Stimulated activated CD8-positive, alpha-beta memory T cell treated with anti-CD3 and anti-CD28 coated beads, Interleukin-15, amount 100 ng/mL, for 4 hours (primary cell): ENCODE measurements around the gene RAPGEF3.

Experiments
- DNase-seq, 2 donors: peaks; one replicate each; pipeline ENCODE4 v3.0.0-alpha.2; 2020; ENCODE audit warnings: low read depth in 2 of 2

Gene RAPGEF3

DNA sequence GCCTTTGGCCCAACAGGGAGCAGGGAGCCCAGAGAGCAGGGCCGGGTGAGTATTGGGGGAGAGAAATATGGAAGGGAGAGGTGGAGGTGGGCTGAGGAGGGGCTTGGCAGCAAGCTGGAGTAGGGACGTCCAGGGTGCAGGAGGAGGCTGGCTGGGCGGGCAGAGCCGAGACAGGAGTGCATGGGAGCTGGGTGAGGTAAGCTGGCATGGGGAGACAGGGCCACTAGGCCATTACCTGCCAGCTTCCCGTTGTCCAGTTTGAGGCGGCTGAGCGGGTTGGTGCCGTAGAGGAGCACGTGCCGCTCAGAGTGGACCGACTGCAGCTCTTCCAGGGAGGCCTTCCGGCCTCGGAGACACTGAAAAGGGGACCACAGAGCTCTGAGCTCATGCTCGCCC is 32.7 kb upstream of the RAPGEF3 start:
- no peak for DNase-seq

DNA sequence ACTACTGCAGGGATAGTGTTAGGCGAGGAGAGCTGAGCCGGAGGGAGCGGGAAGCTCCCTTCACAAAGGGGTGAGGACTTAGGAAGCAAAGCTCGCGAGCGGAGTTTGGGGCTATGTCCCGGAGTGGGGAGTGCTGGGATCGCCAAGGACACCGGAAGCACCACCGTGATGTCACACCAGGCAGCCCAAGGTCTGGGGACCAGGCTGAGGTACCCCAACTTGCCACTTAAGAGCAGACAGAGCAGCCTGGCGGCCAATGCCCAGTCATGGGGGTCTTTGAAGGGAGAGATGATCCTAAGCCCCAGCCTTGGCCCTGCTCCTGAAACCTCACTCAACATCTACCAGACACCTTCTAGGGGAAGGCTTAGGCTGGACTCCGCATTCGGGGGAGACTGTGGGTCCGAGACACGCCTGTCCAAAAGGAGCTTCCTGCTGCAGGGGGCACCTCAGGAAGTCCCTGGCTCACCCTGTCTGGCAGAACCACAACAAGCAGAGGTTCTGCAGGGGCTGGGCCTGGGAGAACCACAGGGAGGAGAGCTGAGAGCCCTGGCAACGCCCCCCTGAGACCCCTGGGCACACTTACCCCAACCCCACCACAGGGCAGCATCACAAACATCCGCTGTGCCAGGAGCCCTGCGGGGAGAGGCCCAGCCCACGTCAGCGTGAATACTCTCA is 32.1 kb upstream of the RAPGEF3 start:
- DNase-seq, result no peak

DNA sequence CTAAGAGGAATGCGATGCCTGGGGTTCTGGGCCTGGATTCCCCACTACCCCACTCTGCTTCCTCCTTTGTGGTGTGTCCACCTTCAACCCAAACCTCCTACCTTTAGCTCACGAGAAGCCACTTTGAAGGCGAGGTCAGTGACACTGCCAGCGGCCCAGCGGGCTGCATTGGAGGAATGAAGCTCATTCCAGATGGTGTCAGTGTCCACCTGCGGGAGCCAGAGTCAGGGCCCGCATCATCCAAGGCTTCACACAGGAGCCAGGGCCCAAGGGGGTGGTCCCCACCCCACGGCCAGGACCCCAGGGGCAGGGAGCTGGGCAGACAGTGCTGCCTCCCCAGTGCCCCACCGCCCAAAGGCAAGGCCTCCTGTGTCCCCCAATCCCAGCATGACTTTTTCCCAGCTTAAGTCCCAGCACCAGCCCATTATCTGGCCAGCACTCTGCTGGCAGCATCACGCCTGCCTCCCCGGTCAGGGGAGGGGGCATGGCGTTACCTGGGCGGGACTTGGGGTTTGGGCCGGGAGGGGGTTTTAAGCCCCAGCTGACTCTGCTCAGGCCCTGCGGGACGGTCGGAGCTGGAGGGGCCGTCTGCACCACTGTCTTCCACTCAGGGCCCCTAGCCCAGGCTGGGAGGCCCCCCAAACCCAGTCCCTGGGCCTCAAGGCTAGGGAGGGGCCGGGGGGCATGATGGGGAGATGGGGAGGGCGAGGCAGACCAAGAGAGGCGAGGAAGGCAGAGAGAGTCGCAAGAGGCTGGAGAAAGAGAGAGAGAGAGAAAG is 31.2 kb upstream of the RAPGEF3 start:
- no peak for DNase-seq

DNA sequence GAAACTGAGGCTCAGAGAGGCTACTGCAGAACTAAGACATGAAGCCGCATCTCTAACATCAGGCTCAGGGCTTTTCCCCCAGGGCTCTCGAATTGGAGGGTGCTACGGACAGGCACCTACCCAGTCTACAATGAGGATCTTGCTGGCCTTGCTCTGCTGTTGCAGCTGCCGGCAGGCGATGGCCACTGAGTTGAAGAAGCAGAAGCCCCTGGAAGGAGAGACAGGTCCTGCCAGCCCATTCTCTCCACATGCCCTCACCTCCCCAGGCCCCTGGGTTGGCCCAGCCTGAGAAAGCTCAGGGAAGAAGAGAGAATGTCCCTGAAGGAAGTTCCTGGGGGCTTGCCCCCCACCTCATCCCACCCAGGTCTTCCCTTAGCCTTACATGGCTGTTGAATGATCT is 30.5 kb upstream of the RAPGEF3 start:
- no peak for DNase-seq

DNA sequence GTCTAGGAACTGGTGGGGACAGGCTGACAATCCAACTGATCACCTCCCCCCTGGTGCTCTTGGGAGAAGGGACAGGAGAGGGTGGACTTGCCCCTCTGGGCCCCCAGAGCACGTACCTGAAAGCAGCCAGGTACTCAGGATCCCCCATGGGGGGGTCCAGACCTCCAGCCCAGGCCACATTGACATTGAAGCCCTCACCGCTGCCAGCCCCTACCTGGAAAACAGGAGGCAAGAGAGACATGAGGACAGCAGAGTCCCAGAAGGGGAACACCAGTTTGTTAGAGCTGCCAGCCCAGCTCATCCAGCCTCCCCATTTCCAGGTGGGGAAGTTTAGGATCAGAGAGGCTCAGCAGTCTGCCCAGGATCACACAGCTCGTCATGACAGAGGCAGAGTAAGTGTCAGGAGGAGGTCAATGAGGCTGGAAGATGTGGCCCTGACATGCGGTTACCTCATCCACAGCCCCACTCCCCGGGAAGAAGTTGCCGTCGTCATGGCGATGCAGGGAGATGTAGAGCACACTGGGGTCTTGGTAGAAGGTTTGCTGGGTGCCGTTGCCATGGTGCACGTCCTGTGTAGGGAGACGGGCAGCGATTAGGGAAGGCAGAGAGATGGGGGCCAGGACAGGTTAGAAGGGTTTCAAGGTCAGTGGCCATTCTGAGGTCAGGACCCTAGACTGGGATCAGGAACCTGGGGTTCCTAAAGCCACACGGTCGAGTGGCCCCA is 29.1 kb upstream of the RAPGEF3 start:
- DNase-seq, result no peak

DNA sequence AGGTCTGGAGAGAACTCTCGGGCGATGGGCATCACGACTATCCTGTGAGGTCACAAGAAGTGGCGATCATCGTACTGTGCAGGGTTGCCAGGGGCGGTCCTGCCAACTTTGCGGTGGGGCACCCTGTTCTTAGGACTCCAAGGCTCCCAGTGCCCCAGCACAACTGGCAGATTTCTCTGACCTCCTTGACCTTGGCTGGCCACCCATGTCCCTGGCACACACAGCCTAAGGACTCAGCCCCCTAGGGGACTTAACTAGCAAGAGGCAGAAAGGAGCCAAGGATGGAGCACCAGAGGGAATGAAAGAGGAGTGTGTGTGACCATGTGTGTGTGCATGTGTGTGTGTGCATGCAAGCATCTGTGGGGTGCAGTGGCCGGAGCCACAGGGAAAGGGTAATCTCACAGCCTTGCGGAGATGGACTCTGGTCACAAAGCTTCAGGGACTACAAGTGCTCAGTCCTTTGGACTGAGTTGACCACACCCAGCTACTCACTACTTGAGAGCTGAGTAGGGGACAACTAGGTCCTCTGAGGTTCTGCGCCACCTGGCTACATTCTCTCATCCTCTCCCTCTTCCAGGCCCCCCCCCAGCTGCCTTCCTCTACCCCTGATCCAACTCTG is 28.1 kb upstream of the RAPGEF3 start:
- no peak for DNase-seq

DNA sequence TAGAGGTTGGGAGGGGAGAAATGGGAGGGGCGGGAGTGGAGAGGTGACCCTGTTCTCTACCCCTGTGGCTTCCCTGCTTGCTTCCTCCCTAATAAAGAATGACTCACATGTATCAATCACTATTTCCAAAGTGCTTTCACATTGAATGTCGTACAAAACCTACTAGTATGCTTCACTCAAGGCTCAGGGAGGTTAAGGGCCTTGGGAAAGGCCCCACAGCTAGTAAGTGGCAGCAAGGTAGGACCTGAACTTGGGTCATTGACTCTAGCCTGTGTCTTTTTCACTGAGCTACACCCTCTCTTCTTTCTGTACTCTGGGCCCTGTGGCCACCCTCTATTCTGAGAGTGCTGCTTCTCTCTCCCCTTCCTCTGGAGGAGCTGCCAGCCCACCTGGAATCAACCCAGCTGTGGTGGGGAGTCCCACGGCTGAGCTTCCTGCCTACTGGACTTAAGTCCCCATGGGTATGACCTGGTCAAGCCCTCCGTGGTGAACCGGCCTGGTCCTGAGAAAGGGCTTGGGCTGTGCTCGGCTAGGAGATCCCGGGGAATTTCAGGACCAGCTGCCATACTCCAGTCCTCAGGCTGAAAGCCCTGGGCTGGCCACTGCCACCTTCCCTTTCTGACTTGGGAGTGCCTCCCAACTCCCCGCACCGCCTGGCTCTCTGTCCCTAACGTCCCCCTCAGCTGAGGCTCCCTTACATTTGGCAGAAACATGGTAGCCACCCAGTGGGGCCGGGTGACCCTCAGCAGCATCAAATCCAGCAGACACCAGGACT is 27.4 kb upstream of the RAPGEF3 start:
- DNase-seq, result no peak

DNA sequence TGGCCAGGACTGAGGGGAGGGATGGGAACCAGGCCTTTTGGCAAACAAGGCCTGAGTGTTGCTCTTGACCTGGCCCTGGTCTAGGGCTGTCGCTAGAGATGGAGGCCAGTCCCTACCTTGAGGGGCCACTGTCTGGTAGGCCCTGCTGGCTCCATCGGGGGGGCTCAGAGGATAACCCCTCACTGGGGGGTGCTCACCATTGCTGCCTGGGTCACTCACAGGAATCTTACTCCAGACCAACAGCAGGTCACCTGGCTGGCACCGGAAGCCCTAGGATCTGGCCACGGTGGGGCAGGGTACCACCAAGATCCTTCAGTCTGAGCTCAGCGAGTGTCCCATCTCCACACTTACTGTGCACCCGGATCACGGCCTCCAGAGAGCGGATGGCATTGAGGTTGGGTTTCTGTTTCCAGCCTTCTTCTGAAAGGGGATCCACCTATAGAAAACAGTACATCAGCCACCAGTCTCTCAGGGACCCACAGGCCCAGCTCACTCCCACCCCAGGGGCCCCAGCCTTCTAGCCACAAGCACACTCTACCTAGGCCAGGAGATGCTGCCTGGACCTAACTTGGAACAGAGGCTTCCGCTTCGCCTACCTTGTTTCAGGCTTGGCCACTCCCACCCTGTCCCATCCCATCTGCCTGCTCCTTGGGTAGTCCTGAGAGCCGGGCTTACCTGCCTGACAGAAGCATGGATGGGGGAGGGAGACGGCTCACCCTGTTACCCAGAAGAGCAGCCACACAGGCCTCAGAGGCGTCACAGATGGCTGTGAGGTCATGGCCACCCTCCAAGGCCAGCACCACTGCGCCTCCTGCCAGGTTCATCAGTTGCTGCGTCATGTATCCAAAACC is 26.6 kb upstream of the RAPGEF3 start:
- no peak for DNase-seq

DNA sequence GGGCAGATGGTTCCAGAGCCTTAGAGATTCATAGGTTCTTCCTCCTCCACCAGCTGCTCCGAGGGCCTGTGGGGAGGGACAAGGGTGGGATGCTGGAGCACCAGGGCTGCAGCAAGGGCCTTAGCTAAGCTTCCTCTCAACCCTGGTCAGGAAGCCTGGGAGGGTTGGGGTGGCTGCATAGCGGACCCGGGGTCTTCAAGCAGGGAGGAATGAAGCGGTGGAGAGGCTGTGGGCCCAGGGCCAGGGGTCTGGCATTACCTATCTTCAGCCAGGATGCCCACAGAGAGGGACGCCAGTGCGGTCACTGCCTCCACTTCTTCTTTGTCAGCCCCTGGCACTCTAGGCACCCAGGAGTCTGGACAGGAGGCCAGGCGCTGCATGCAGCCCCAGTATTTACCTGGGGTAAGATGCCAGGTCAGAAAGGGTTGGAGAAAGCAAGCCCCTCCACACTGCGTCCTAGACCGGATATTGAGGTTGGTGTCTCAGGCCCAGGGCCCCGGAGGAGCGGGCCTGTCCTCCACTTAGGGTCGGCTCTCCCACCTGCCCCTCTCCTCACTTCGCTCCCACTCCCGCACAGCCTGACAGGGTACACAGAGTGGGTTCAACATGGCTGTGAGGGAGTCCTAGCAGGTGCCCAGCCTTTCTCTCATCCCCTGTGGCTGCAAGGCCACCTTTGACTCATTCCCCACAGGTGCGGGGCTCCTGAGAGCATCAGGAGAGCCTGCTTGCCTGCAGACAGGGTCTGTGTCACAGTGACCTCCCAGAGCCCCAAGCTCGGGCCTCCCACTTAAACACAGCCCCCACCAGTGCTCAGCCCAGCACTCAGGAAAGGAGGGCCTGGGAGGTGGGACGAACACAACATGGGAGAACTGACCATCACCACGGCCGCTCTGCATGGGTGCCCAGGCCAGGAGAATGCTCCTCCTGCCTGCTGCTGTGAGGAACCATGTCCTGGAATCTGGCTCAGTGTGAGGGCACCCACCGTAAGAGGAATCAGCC is 25.4 kb upstream of the RAPGEF3 start:
- DNase-seq, result no peak

DNA sequence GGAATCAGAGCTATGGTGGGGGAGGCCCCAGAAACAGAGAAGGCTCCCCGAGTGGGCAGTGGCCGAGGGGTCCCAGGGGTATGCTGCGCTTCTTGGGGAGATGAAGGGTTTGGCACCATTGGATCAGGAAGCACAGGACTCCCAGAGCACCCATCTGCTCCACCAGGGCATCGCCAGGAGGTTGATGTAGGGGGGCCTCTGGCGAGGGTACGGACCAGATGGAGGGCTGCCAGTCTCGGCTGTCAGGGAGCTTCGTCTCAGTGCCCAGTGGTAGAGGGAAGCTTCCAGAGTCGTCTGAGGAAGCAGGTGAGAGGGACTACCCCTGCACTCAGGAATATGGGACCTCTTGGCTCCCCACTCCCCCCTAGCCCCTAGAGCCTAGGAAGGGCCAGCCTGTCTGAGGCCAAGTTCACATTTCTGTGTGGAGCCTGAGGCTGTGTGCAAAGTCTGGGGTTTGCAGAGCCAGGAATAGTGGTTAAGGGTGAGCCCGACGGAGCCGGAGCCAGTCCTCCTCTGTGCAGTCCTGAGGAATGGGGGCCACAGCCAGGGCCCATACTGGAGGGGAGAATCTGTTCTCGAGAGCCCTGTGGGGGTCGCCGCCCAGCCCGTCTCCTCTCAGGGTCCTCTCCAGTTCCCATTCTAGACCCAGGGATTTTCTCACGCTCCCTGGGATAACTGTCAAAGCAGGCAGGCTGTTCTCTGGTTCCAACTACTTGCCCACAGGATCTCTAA is 24.5 kb upstream of the RAPGEF3 start:
- no peak for DNase-seq

DNA sequence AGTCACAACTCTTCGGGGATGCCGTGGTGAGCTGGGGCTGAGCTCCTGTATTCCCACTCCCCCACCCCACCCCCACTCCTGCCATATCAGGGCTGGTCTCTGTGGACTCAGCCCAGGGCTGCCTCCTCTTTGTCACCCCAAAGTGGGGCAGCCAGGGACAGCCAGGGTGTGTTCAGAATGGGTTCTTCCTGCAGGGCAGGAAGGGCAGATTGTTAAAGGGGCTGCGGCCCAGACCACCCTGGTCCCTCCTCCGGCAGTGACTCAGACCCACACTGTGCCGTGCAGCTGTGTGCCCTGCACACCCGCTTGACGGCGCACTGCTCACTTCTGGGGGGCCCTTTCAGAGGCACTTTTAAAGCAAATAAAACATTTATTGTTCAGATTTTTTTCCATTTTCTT is 23.7 kb upstream of the RAPGEF3 start:
- no peak for DNase-seq

DNA sequence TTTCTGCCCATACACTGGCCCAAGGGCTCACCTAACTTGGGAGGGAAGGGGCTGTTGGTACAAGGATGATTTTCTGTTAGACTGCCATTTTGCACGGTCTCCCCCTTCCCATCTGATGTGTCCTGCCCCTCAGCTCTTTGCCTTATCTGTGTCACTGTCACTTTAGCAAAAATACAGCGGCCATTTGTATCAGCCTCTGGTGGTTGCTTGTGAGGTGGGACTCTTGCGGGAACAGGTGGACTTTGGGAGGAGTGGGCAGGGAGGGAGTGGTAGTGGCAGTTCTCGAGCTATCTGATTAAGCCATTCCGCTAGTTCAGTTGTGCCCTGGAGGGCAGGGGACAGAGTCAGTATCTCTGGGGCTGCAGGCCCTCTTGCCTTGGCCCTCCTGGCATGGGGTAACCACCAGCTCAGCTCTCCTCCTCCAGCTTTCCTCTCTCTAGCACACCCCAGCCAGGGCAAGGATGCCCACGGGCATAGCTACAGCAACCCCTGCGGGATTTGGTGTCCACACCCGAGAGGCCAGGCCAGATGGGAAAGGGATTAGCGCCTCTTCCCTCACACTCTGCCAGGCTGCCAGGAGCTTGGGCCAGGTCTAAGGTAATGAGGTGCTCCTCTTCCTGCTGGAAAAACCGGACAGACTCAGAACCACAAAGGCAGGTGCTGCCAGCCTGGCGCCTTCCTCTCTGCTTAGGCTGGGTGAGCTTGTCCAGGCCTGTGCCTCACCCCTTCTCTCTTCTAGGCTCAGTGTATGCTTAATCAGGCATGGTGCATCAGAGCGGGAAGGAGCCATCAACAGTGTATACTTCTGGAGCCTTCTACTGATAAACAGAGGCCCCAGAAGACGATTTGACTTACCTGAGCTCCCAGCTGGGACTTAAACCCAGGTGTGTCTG is 23.0 kb upstream of the RAPGEF3 start:
- DNase-seq, result no peak

DNA sequence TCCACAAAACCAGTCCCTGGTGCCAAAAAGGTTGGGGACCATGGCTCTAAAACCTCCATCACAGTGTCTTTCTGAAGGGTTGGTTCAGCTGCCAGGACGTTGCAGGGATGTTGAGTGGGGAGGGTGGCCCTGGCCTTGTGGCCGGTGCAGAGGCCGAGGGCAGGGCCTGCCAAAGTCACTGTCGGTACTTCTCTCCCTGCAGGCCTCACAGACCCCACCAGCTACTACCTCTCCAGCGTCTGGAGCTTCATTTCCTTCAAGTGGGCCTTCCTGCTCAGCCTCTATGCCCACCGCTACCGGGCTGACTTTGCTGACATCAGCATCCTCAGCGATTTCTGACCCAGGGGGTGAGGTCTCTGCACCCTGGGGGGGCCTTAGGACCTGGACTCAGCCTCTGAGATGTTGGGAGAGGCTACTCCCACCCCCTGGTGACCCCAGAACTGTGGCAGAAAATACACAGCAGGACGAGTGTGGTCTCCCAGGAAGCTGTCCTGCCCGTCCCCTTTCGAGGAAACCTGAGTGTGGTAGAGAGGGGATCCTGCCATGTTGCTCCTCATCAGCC is 21.3 kb upstream of the RAPGEF3 start:
- no peak for DNase-seq

DNA sequence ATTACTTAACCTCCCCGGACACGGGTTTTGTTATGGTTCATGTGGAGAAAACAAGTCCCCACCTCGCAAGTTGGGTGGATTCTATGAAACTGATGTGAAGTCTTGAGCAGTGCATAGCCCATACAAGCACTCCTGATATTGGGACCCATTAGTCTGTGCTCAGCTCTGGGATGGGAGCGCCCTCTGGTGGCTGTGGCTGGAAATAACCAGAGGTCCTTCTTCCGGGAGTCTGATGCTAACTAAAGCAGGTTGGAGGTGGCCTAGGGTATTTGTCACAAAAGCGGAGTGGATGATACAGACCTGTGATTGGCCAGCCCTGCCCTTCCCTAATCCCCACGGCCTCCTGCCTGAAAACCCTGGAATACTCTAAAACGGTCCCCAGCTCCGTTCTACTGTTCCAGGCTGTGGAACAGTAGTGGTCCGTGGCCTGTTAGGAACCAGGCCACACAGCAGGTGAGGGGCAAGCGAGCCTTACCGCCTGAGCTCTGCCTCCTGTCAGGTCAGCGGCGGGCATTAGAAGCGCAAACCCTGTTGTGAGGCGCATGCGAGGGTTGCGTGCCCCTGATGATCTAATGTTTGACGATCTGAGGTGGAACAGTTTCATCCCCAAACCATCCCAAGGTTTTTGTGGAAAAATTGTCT is 20.7 kb upstream of the RAPGEF3 start:
- DNase-seq, result peak; percentile 72 to 85

DNA sequence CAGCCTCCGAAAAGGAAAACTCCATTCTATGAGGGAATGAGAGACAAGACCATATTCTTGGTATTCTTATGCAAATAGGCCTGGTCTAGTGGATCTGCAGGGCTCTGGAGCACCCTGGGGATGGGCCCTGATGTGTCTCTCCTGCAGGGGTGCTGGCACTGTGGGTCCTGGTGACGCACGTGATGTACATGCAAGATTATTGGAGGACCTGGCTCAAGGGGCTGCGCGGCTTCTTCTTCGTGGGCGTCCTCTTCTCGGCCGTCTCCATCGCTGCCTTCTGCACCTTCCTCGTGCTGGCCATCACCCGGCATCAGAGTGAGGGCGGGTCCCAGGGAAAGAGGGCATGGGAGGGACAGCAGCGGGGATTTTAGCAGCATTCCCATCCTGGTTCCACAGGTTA is 20.2 kb upstream of the RAPGEF3 start:
- no peak for DNase-seq

DNA sequence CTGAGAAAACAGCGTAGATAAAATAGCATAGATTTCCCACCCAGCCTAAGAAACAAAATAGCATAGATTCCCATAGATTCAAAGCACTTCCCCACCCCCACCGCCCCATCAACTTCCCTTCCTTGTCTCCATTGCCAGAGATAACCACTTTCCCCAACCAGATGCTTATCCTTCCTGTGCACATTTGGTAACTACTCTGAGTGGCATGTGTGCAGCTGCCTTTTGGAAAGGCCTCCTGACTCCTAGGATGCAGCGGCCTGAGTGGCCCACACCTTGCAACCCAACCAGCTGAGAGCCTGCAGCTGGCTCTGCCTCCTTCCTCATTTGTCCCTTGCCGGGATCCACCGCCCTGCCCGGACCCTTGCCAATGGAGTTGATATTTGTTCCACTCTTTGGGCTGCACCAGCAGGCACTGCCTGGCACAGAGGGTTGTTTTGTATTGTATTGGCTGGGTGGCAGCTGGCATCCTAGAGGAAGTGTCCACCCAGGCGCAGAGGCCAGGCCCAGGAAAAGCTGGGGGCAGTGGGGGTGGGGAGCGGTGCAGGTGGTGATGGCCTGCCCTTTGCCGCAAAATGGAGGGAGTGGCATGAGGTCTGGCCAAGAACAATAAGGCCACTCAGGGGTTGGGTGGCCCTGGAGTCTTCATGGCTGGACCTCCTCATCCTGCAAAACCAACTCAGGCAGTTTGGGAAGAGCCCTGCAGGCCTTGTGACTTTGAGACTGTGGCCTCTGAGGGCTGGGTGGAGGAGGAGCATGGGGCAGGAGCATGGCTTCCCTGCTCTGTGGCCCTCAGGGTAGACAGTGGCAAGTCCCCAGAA is 19.3 kb upstream of the RAPGEF3 start:
- no peak for DNase-seq
